ENCODE results near the gene CGRRF1. TPM values are rescaled to one million over a fixed set of nuclear protein-coding genes. Genes with fewer than 3 reads are reported as not detected.

Gene CGRRF1
- total RNA-seq, 1 experiment from 2014 or later: 19.1 TPM

DNA sequence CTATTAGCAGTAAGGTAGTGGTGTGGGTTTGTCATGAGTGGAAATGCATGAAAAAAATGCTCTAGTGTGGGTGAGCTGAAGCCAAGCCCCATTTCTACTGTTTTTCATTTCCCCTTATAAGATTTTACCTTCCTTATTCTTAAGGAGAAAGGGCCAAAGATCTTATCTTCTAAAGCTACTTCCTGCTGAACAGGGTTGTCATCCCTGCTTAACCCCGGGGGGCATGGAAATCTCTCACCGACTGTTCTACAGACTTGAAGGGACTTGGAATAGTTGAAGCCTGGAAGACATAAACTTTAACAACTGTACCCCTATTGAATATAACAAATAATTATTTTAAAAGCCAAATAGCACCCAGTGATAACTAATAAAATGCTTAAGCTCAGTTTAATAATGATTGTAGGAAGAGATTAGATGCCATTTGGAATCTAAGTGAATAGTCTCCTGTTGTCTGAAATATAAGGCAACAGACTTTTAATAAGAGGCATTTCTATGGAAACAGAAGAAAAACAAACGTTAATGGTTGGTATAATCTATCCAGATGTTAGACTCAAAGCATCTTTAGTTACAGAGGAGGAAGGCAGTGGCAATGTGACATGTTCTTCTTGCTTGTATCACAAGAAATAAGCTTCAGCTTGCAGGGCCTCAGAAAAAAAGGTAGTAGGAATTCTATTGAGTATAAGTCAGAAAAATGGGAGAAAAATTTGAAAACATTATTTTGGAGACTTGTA is 19.1 kb upstream of the CGRRF1 start:
- H4K8ac ChIP-seq (replicated peaks; ENCODE audit: insufficient read length, low read depth, low read length): no peak overlapping the region
- no peaks in the 10 kb centered on the region; the same call in 1 of the 2 replicates for H3K4me1 ChIP-seq (ENCODE audit: insufficient read depth, low read length)
- no peak overlapping the region for H2BK12ac ChIP-seq (ENCODE audit: insufficient read length, low read depth, low read length)
- H3K79me2 ChIP-seq (ENCODE audit: insufficient read depth, low read length): peaks cover 15% of the 10 kb centered on the region; the same call in 1 of the 2 replicates
- H3K23ac ChIP-seq (ENCODE audit: insufficient read length, low read depth, low read length): no peak overlapping the region
- no peak overlapping the region for H3K4me2 ChIP-seq (ENCODE audit: insufficient read depth, insufficient read length, low read length)
- H3K27me3 ChIP-seq (ENCODE audit: insufficient read depth, low read length): no peaks in the 10 kb centered on the region
- H4K20me1 ChIP-seq (ENCODE audit: control insufficient read depth, insufficient read depth, insufficient read length): no peaks in the 10 kb centered on the region
- peaks cover 4% of the 10 kb centered on the region for H3K79me1 ChIP-seq (ENCODE audit: insufficient read depth, low read depth, low read length, poor library complexity, severe bottlenecking)
- H2BK120ac ChIP-seq (ENCODE audit: low read depth, low read length, poor library complexity, severe bottlenecking): no peak overlapping the region
- H2BK5ac ChIP-seq (ENCODE audit: insufficient read length, low read length): no peak overlapping the region
- Mint-ChIP-seq H3K27ac (no peak overlapping the region), H3K4me3 (no peak overlapping the region), H3K36me3 (ENCODE audit: insufficient read depth in 1 of 3, low read depth in 3 of 3) (peaks cover under 1 to 5% (median 4%) of the 10 kb centered on the region in 3 experiments; a peak in 4 of 7 replicates), H3K9me3 (no peaks in the 10 kb centered on the region; a peak in 1 of 5 replicates), H3K27me3 (ENCODE audit: low read depth) (no peaks in the 10 kb centered on the region), H3K4me1 (peaks cover 35 to 48% of the 10 kb centered on the region in 2 experiments)
- H3K23me2 ChIP-seq (ENCODE audit: insufficient read length, low read depth, low read length, poor library complexity, severe bottlenecking): peaks cover 12% of the 10 kb centered on the region
- H2BK20ac ChIP-seq (ENCODE audit: low read depth, low read length, poor library complexity, severe bottlenecking): no peak overlapping the region
- H3K18ac ChIP-seq (ENCODE audit: insufficient read length, low read depth, low read length): no peak overlapping the region
- TF ChIP-seq, protein P1, sequence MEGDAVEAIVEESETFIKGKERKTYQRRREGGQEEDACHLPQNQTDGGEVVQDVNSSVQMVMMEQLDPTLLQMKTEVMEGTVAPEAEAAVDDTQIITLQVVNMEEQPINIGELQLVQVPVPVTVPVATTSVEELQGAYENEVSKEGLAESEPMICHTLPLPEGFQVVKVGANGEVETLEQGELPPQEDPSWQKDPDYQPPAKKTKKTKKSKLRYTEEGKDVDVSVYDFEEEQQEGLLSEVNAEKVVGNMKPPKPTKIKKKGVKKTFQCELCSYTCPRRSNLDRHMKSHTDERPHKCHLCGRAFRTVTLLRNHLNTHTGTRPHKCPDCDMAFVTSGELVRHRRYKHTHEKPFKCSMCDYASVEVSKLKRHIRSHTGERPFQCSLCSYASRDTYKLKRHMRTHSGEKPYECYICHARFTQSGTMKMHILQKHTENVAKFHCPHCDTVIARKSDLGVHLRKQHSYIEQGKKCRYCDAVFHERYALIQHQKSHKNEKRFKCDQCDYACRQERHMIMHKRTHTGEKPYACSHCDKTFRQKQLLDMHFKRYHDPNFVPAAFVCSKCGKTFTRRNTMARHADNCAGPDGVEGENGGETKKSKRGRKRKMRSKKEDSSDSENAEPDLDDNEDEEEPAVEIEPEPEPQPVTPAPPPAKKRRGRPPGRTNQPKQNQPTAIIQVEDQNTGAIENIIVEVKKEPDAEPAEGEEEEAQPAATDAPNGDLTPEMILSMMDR (conservative IDR thresholded peaks at IDR 0.05): no peak
- H3K27ac ChIP-seq (ENCODE audit: insufficient read length, low read depth, low read length): no peak overlapping the region
- H3K4ac ChIP-seq (ENCODE audit: low read depth, low read length): no peak overlapping the region
- no peak overlapping the region for H2AK5ac ChIP-seq (ENCODE audit: insufficient read length, low read length)
- no peak for DNase-seq
- no peak overlapping the region for H4K5ac ChIP-seq (ENCODE audit: insufficient read length, low read depth, low read length)
- H4K91ac ChIP-seq (ENCODE audit: insufficient read length, low read depth, low read length): no peak overlapping the region
- H2AFZ ChIP-seq (ENCODE audit: low read length): no peak overlapping the region
- no CpG with 5 or more reads among the region's 3 CpGs for WGBS (ENCODE audit: extremely low coverage, insufficient read length, low lambda C conversion rate)
- H3T11ph ChIP-seq (ENCODE audit: low read length): no peak overlapping the region
- no peak overlapping the region for H3K56ac ChIP-seq (ENCODE audit: insufficient read length, low read depth, low read length)
- no peak overlapping the region for H3K9ac ChIP-seq (ENCODE audit: extremely low read depth, insufficient read length, low read length)
- H2BK15ac ChIP-seq (ENCODE audit: low read depth, low read length): no peak overlapping the region
- H3K9me3 ChIP-seq (ENCODE audit: control insufficient read depth, low read depth, low read length): no peaks in the 10 kb centered on the region
- H3K14ac ChIP-seq (ENCODE audit: insufficient read depth, low read length): no peak overlapping the region

Data from H9 (cell line).